Stimulated activated CD8-positive, alpha-beta memory T cell treated with anti-CD3 and anti-CD28 coated beads, Interleukin-4, amount 100 ng/mL, for 4 hours (primary cell): ENCODE measurements around the gene MARCHF3.
"Not testable (repeated sequence)": the region's sequence is repeated elsewhere in the genome, so short reads cannot be mapped to it uniquely, and the experiment has no call there.

ENCODE experiments used
- DNase-seq, 2 donors: peaks; one replicate each; pipeline ENCODE4 v3.0.0-alpha.2; 2020; ENCODE audit warnings: low read depth in 2 of 2, low spot score in 1 of 2

MARCHF3 gene

DNA sequence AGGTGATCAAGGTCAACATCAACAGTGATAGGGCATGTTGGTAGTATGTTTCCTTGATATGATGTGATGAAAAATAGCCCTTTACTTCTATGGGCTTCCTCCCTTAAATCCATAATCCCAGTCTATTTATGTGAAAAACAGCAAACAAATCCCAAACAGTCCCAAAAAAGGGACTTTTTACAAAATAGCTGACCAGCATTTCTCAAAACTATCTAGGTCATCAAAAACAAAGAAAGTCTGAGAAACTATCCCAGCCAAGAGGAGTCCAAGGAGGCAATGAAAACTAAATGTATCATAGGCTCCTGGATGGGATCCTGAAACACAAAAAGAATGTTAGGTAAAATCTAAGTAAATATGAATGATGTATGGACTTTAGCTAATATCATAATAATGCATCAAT lies 71.2 kb downstream of the MARCHF3 start:
- no peak for DNase-seq

DNA sequence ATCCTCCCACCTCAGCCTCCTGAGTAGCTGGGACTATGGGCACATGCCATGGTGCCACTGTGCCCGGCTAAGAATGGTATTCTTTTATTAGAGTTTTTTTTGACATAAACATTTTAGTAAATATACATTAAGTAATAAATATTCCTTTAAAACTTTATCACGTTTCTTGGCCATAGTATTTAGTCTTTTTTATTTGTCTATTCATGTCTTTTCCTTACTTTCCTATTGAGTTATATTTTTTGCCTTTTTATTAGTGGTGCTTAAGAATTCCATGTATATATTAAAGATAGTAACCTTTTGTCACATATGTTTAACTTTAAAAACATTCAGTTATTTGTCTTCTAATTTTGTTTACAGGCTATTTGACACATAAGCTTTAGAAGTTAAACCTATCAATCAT lies 73.4 kb downstream of the MARCHF3 start:
- DNase-seq, result no peak

DNA sequence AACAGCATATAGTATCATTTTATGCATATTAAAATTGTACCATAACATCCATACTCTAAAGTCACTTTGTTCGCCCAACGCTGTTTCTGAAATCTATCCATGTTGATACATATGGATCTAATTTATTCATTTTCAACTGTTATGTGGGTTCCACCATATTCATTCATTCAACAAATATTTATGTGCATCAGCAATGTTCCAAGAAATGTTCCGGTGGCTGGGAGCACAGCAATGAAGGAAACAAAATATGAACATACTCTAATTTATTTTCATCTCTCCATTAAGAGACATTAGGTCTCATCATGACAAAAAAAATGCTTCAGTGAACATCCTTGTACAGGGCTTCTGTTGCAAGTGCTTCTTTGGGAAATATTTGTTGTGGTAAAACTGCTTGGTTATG lies 75.4 kb downstream of the MARCHF3 start:
- DNase-seq, result no peak

GRCh38 chr5:126953640-126954039 lies 76.7 kb downstream of the MARCHF3 start:
- DNase-seq, result no peak

DNA sequence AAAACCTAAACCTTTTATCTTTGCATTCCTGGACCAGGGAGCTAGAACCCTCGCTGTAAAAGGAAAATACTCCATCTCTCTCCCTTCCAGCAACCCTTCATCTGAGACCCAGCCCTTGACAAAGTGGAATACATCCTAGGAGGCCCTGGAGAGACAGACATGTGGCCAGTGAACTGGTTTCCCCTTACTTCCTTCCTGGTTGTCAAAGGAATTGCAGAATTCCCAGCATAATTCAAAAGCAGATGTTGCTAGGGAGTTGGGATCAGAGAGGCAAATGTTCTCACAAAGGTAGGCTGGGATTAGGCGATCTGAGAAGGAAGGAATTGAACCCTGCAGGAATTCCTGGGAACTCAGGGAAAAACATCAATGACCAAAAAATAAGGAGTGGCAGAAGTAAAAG lies 80.9 kb downstream of the MARCHF3 start:
- DNase-seq, result no peak

DNA sequence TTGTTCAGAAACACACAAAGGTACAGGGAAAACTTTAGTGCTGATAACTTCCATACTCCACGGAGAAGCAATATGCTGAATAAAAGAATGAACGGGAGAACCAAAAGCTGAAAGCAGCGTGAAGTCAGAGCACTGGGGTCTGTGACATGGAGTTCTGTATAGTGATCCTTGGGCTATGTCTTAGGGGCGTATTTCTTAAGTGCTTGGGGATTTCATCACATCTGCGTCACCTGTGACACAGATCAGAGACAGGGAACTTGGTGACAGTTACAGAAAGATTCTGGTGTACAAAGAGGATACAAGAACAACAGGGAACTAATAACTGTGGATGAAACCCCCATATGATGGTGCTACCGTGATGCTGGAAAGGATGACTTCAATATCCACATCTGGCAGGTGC lies 81.9 kb downstream of the MARCHF3 start:
- no peak for DNase-seq

DNA sequence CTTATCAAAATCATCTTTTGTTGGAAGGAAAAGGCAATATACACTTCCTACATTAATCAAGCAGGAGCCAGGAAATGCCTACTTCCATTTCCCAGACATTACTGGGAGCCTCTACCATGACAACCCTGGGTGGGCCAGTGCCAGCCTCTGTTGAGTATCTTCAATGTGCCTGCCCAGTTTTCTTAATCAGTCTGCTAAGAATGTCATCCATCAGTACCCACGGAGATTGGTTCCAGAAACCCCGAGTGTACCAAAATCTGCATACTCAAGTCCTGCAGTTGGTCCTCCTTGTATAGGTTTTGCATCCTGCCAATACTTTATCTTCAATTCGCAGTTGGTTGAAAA lies 82.4 kb downstream of the MARCHF3 start:
- DNase-seq, result no peak

DNA sequence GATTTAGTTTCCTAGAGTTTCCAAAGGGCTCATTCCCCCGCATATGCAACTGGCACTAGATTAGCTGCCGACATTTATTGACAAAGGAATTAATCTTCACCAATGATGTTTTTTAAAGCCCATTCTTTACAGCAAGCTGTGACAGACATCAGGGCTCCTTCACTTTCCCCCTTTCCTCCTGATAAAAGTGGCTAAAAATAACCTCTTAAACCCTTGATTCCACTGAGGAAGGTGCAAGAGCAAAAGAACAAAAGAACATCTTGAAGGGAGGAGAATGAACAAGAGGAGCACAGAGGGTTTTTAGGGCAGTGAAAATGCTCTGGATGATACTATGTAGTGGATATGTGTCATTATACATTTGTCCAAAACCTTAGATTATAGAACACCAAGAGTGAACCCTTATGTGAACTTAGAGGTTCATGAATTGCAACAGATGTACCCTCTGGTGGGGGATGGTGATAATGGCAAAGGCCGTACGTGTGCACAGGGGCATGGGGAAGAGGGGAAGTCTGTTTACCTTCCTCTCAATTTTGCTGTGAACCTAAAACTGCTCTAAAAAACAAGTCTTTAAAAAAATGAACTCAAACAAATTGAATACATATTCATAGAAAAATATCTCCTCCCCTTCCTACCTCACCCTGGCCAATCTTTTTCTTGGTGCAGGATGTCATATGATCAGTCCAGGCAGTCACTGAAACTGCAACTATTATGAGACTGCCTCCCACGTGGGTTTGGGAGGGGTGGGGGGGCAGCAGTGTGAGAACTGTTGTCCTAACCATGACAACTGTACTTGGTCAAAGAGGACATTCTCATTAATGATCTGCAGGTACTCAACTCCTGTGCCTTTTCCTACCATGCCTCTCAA lies 83.0 kb downstream of the MARCHF3 start:
- DNase-seq, result no peak

DNA sequence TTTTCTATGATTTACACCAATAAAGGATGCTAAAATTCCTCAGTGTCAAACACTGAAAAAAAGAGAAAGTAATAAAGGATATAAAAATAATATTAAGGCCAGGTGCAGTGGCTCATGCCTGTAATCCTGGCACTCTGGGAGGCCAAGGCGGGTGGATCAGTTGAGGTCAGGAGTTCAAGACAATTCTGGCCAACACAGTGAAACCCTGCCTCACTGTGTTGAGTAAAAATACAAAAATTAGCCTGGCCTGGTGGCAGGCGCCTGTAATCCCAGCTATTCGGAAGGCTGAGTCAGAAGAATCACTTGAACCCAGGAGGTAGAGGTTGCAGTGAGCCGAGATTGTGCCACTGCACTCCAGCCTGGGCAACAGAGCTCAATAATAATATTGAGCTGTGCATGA lies 87.5 kb downstream of the MARCHF3 start:
- DNase-seq, result not testable (repeated sequence)

GRCh38 chr5:126941403-126941802 lies 89.0 kb downstream of the MARCHF3 start:
- DNase-seq, result no peak

DNA sequence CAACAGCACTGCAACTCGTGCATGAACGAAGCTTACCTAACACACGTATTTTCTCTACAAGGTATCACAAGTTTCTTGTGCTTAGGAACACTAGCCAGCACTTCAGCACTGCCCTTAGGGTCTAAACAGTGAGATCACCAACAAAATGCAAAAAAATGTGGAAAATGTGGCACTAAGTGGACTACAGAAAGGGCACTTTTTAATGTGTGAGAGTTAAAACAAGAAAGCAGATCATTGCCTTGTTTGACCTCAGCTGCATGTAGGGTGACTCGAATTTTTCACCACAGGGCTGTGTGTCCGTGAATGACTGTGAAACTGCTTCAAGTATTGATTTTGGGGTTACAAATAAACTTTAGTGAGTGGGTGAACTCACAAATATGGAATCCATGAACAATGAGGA lies 90.5 kb downstream of the MARCHF3 start:
- DNase-seq, result no peak

- no peak for DNase-seq
Observed at GRCh38 chr5:126938466-126938865, 91.9 kb downstream of the MARCHF3 start.

GRCh38 chr5:126937771-126938170 lies 92.6 kb downstream of the MARCHF3 start:
- no peak for DNase-seq

DNA sequence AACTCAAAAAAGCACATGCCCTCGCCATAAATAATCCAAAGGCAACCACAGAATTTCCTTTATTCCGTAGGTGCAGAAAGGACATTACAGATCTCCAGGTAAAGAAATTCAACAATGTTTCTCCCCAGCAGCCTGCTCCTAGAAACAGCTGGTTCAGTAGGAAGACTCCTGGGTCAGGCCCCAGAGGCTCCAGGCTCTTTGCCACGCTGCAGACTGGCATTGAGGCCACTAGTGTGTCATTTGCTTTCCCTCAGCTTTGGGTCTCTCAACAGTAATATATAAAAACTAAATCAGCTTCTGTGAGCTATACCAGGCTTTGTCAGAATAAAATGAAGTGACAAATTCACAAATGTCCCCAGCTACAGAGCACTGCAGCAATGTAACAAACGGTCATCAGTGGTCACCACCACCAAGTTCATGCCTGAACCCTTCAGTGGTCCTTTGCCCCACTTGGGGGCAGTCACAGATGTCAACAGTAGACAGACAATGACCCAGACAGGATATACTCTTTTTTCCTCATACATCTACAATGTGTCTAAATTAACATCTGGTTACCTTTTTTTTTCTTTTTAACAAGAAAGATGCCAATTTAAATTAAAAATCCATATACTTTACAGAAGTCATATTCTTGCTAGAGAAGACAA lies 93.5 kb downstream of the MARCHF3 start:
- DNase-seq, result no peak

- no peak for DNase-seq
Observed at GRCh38 chr5:126931963-126932660, 98.2 kb downstream of the MARCHF3 start.

GRCh38 chr5:126928041-126928440 lies 102.3 kb downstream of the MARCHF3 start:
- no peak for DNase-seq

GRCh38 chr5:126927429-126927828 lies 102.9 kb downstream of the MARCHF3 start:
- DNase-seq, result no peak

DNA sequence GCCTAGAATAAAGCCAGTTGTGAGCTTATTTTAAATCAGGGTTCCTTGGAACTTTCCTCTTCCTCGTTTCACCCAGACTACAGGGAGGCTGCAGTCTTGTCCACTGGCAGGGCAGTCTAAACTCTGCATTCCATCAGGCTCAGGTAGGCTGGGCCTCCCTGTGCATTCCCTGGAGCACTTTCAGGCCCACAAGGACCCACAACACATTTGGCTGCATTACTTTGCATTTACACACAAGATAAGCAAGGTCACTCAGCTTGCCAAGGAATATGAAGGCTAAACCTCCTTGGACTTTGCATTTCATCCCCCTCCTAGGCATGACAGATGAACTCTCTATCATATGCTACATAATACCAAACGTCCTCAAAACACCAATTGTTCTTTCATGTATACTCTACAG lies 104.2 kb downstream of the MARCHF3 start:
- no peak for DNase-seq

DNA sequence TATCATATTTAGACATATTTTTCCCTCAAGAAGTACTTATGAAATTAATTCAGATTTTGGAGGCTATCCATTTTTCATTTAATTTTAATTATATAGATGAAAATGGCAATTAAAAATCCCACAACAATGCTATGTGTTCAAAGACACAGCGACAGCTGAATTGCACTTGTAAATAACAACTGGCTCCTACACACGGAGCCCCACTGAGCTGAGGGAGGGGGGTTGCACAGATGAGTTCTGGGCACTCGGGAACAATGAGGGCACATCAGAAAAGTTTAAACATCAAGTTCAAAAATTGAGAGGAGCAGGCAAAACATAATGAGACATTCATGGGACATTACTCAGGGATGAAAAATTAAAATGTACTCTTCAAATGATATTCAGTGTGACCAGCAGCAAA lies 104.9 kb downstream of the MARCHF3 start:
- no peak for DNase-seq

DNA sequence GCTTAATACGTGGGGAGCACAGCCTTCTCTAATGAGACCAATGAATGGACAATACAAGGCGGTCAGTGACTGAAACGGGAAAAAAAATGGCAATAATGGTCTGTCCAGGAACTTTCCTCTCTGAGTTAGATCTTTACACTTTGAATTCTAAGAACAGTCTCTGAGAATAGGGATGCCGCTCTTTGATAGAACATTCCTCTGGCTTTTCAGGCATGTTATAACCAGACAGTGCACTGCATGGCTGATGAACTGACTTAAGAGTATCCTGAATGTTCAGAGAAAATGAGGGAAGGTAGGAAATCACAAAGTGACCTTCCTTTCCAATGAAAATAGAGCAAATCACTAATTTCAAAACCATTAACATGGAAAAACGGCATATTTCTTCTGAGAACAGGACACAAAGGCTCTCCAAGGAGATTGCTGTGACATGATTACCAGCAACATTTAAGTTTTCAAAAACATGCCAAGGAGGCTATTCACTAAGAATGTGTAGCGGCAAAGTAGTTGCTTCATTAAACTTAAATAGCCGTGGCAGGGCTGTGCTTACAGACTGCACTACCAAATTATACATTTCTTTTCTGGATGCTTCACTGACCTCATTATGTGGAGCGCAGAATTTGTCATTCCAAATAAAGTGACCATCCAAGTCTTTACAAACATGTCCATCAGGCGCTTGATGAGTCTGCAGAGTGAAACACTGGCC lies 105.9 kb downstream of the MARCHF3 start:
- DNase-seq, result no peak

- no peak for DNase-seq
Observed at GRCh38 chr5:126921241-126922091, 108.9 kb downstream of the MARCHF3 start.
